GM18861 (cell line): ENCODE measurements around the gene FASN.

Experiments used
- ATAC-seq: cut with Tn5 transposase; IDR thresholded peaks from one replicate; pipeline ENCODE4 v1.9.1; 2021; ENCODE audit not compliant: unreplicated experiment

Gene FASN

DNA sequence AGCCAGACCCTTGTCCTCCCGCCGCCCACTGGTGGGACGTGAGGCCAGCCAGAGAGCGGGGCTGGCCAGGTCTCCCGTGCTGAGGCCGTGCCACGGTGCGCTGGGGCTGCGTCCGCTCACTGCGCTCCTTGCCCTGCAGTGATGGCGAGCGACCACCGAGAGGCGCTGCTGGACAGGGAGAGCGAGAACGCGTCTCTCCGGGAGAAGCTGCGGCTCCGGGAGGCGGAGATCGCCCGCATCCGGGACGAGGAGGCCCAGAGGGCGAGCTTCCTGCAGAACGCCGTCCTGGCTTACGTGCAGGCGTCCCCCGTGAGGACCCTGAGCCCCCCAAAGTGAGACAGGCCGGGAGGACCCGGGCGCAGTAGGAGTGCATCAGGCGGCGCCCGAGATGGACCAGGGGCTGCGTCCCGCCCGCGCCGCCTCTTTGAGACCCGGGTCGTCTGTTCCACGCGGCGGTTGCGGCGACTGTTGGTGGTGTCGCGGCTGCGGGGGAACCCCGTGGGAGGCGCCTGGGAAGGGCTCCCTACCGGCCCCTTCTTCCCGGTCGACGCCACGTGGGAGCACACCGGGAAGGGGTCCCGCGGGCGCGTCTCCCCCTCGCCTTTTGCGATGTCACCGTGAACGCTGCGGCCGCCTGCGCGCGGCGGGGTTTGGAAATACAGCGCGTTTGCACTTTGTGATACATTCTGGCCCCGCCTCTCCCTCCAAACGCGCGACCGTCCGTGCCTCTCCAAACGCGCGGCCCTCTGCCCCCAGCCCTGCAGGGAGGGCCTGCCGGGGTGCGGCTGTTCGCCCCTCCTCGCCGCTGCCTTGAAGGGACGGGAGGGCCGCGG is 67.3 kb downstream of the FASN start:
- ATAC-seq: peak; percentile 38

DNA sequence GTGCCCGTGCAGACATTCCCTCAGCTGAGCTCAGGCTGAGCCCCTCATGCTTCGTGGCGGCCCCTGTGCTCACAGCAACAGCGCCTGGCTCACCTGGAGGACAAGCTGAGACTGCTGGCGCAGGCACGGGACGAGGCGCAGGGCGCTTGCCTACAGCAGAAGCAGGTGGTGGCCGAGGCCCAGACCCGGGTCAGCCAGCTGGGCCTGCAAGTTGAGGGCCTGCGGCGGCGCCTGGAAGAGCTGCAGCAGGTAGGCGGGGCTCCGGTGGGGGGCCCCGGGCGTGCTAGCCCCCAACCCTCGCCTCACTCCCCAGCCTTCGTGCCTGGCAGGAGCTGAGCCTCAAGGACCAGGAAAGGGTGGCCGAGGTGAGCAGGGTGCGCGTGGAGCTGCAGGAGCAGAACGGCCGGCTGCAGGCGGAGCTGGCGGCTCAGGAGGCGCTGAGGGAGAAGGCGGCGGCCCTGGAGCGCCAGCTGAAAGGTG is 68.0 kb downstream of the FASN start:
- no peak for ATAC-seq

DNA sequence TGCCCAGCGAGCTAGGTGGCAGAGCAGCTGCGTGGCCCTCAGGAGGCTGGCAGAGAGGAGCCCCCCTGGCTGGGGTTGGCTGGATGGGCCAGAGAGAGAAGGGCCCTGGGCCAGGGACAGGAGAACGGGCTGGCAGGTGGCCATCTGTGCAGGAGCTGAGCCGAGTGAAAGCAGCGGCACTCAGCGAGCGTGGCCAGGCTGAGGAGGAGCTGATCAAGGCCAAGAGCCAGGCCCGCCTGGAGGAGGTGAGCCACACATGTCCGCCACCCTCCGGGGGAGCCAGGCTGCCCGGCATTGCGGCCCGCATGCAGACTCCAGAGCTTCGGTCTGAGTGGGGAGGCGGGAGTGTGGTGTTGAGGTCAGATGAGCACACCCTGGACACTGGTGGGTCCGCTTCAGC is 68.6 kb downstream of the FASN start:
- no peak for ATAC-seq

DNA sequence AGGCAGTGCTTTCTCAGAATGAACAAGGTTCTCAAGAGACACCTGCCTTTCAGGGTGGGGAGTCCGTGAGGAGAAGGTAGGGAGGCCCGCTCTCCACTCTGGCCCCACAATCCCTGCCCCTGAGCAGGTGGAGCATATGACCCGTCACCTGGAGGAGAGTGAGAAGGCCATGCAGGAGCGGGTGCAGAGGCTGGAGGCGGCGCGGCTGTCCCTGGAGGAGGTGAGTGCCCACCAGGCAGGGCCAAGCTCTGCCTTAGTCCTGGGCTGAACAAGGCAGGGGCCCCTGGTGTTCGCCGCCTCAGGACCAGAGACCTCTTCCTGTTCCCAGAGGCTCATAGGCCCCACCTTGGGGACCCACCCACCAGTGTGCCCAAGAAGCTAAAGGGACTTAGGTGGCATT is 69.1 kb downstream of the FASN start:
- no peak for ATAC-seq
